Measurements from ENCODE around the gene UNG. TPM values are rescaled to one million over a fixed set of nuclear protein-coding genes. Genes with fewer than 3 reads are reported as not detected.

Gene UNG
- total and polyA plus RNA-seq, 2 of the 4 experiments (the other 2 are of a cell fraction): 13.3 to 16.0 TPM

GRCh38 chr12:109125791-109126190 is 28.4 kb downstream of the UNG start:
- intact Hi-C loops (cut with micrococcal nuclease) (no loop called here), dilution Hi-C loops (cut with HindIII; ENCODE audit: low sequenced_read_pairs, unreplicated experiment) (no loop called here), in situ Hi-C loops (cut with MboI; ENCODE audit: low sequenced_read_pairs) (no loop called here)
- H3K9me3 ChIP-seq (ENCODE audit: control insufficient read depth, insufficient read depth, low read length): no peaks in the 10 kb centered on the region
- no peak overlapping the region for H3K4ac ChIP-seq (ENCODE audit: low read depth, low read length)
- no peaks in the 10 kb centered on the region for H3K9me1 ChIP-seq (ENCODE audit: insufficient read depth, low read length)
- peaks cover 6% of the 10 kb centered on the region for H3K27me3 ChIP-seq (ENCODE audit: control insufficient read depth, insufficient read depth, low read length)
- no peak overlapping the region for H2BK20ac ChIP-seq (ENCODE audit: low read depth, low read length)
- no peak overlapping the region for H3K9ac ChIP-seq (ENCODE audit: low read depth, low read length)
- H2AK9ac ChIP-seq (replicated peaks; ENCODE audit: low read depth, low read length, poor library complexity): no peak overlapping the region
- H3K27ac ChIP-seq (ENCODE audit: insufficient read depth, low read length): no peak overlapping the region
- H3K14ac ChIP-seq (replicated peaks; ENCODE audit: low read depth, low read length): no peak overlapping the region
- no peak overlapping the region for H4K91ac ChIP-seq (ENCODE audit: insufficient read depth, low read depth, low read length)
- no peak overlapping the region for H2AK5ac ChIP-seq (ENCODE audit: low read depth, low read length)
- H2BK120ac ChIP-seq (ENCODE audit: low read depth, low read length): no peak overlapping the region
- no peak overlapping the region for H3K23ac ChIP-seq (ENCODE audit: low read depth, low read length)
- H2BK5ac ChIP-seq (ENCODE audit: low read depth, low read length, poor library complexity, severe bottlenecking): no peak overlapping the region
- ATAC-seq (ENCODE audit: low read depth) (no peak), DNase-seq (no peak)
- no peak overlapping the region for H2BK15ac ChIP-seq (ENCODE audit: low read depth, low read length)
- no TSS peak for BruUV-seq (replicated peaks)
- no peak overlapping the region for H4K5ac ChIP-seq (ENCODE audit: low read depth, low read length)
- H3K56ac ChIP-seq (ENCODE audit: extremely low read depth, insufficient read depth, low read length): no peak overlapping the region; the same call in 1 of the 2 replicates
- no peak for TF ChIP-seq FOS (IDR thresholded peaks at IDR 0.05; ENCODE audit: low read depth, low read length)
- no peak for TF ChIP-seq BHLHE40 (IDR thresholded peaks at IDR 0.05; ENCODE audit: low read depth, low read length)
- TF ChIP-seq RFX5 (IDR thresholded peaks at IDR 0.05; ENCODE audit: low read depth, low read length): no peak
- TF ChIP-seq CHD1 (IDR thresholded peaks at IDR 0.05; ENCODE audit: low read depth, low read length): no peak
- TF ChIP-seq POLR2A (IDR thresholded peaks at IDR 0.05; ENCODE audit: low read depth, low read length): no peak
- no peak for TF ChIP-seq RCOR1 (IDR thresholded peaks at IDR 0.05; ENCODE audit: insufficient replicate concordance, low read length)
- TF ChIP-seq CEBPB (IDR thresholded peaks at IDR 0.05; ENCODE audit: low read depth, low read length): no peak
- no peak for TF ChIP-seq MXI1 (IDR thresholded peaks at IDR 0.05; ENCODE audit: borderline replicate concordance, low read depth, low read length)
- no peak for TF ChIP-seq MAFK (IDR thresholded peaks at IDR 0.05; ENCODE audit: low read depth, low read length)
- TF ChIP-seq CTCF (conservative IDR thresholded peaks at IDR 0.05; ENCODE audit: low read depth, low read length): no peak
- no peak for TF ChIP-seq NFE2L2 (IDR thresholded peaks at IDR 0.05; ENCODE audit: low read depth, low read length)
- no peak for TF ChIP-seq USF2 (IDR thresholded peaks at IDR 0.05; ENCODE audit: low read depth, low read length)
- TF ChIP-seq MAZ (IDR thresholded peaks at IDR 0.05; ENCODE audit: borderline replicate concordance, low read depth, low read length): no peak
- no peak for TF ChIP-seq ELK1 (IDR thresholded peaks at IDR 0.05; ENCODE audit: borderline replicate concordance, low read depth, low read length)
- TF ChIP-seq SMC3 (IDR thresholded peaks at IDR 0.05; ENCODE audit: low read depth, low read length): no peak
- no peak for TF ChIP-seq RAD21 (IDR thresholded peaks at IDR 0.05; ENCODE audit: low read length)
- H3K4me3 ChIP-seq (ENCODE audit: insufficient read depth, low read depth, low read length): no peak overlapping the region
- peaks cover under 1% of the 10 kb centered on the region; the same call in 1 of the 2 replicates for H3K4me1 ChIP-seq (ENCODE audit: control insufficient read depth, insufficient read depth, low read length)
- no peak overlapping the region for H3K4me2 ChIP-seq (ENCODE audit: low read depth, low read length)
- WGBS, 2 experiments (ENCODE audit: extremely low coverage in 2 of 2, insufficient read length in 1 of 2): 47% methylated on average over 3 of the region's 7 CpGs; no CpG with 5 or more reads in 1 of the 2 experiments
- H4K8ac ChIP-seq (ENCODE audit: low read depth in 2 of 2, low read length in 2 of 2): no peak overlapping the region
- no peak overlapping the region for H3K18ac ChIP-seq (ENCODE audit: low read depth, low read length)
- no peaks in the 10 kb centered on the region for H3K36me3 ChIP-seq (ENCODE audit: control insufficient read depth, insufficient read depth, low read length)
- ChIA-PET POLR2A (ENCODE audit: unreplicated experiment) (interaction anchor here (0.6 kb wide), 2 partner anchors 181 to 344 kb away, joined by 3 to 6 read pairs; no protein-coding TSS in a partner anchor), CTCF (no interaction called here)
- no peaks in the 10 kb centered on the region for H3K79me1 ChIP-seq (ENCODE audit: low read depth in 1 of 2, low read length in 2 of 2)
- H2AFZ ChIP-seq (replicated peaks; ENCODE audit: low read length, poor library complexity): no peak overlapping the region
- H4K20me1 ChIP-seq (ENCODE audit: insufficient read depth, low read length): no peaks in the 10 kb centered on the region
